ENCODE results near the gene OPCML. TPM values are rescaled to one million over a fixed set of nuclear protein-coding genes. Genes with fewer than 3 reads are reported as not detected.

The OPCML gene
- total RNA-seq, 1 experiment from 2014 or later = 0.94 TPM

DNA sequence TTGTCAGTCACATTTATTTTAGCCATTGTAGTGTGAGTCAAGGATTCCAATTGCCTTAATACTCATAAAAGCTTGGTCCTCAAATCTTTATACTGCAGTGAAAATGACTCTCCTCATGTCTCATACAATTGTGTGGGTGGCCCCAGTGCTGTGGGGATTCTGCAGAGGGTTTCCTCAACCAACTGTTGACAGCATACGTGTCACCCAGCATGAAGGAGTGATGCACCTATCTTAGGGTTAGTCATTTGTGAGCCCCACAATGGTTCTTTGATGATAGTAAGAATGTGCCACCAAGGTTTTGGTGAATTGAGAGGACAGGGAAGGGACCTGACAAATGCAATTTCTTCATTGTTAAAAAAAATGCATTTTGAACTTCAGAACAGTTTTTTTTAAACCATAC lies 1046.2 kb downstream of the OPCML start:
- Histone ChIP-seq H3K79me1 (ENCODE audit: insufficient read depth, low read depth, low read length, poor library complexity, severe bottlenecking) (no peaks in the 10 kb centered on the region), H3K23ac (ENCODE audit: insufficient read length, low read depth, low read length) (no peak overlapping the region), H4K5ac (ENCODE audit: insufficient read length, low read depth, low read length) (no peak overlapping the region), H3K4me1 (ENCODE audit: insufficient read depth, low read length) (no peaks in the 10 kb centered on the region), H2BK120ac (ENCODE audit: low read depth, low read length, poor library complexity, severe bottlenecking) (no peak overlapping the region), H2BK5ac (ENCODE audit: insufficient read length, low read length) (no peak overlapping the region), H2AK5ac (ENCODE audit: insufficient read length, low read length) (no peak overlapping the region), H3K27me3 (ENCODE audit: insufficient read depth, low read length) (no peaks in the 10 kb centered on the region), H3K18ac (ENCODE audit: insufficient read length, low read depth, low read length) (no peak overlapping the region), H3K4ac (ENCODE audit: low read depth, low read length) (no peak overlapping the region), H3K27ac (ENCODE audit: insufficient read length, low read depth, low read length) (no peak overlapping the region), H3K9me3 (ENCODE audit: control insufficient read depth, low read depth, low read length) (no peaks in the 10 kb centered on the region), H3K14ac (ENCODE audit: insufficient read depth, low read length) (no peak overlapping the region), H3K79me2 (ENCODE audit: insufficient read depth, low read length) (no peaks in the 10 kb centered on the region), H4K8ac (replicated peaks; ENCODE audit: insufficient read length, low read depth, low read length) (no peak overlapping the region), H4K20me1 (ENCODE audit: control insufficient read depth, insufficient read depth, insufficient read length) (no peaks in the 10 kb centered on the region), H2BK15ac (ENCODE audit: low read depth, low read length) (no peak overlapping the region), H4K91ac (ENCODE audit: insufficient read length, low read depth, low read length) (no peak overlapping the region), H3K56ac (ENCODE audit: insufficient read length, low read depth, low read length) (no peak overlapping the region), H2BK20ac (ENCODE audit: low read depth, low read length, poor library complexity, severe bottlenecking) (no peak overlapping the region), H2BK12ac (ENCODE audit: insufficient read length, low read depth, low read length) (no peak overlapping the region), H2AFZ (ENCODE audit: low read length) (no peak overlapping the region), H3T11ph (ENCODE audit: low read length) (no peak overlapping the region), H3K23me2 (ENCODE audit: insufficient read length, low read depth, low read length, poor library complexity, severe bottlenecking) (no peaks in the 10 kb centered on the region), H3K9ac (ENCODE audit: extremely low read depth, insufficient read length, low read length) (no peak overlapping the region), H3K4me2 (ENCODE audit: insufficient read depth, insufficient read length, low read length) (no peak overlapping the region)
- TF ChIP-seq, protein P1, sequence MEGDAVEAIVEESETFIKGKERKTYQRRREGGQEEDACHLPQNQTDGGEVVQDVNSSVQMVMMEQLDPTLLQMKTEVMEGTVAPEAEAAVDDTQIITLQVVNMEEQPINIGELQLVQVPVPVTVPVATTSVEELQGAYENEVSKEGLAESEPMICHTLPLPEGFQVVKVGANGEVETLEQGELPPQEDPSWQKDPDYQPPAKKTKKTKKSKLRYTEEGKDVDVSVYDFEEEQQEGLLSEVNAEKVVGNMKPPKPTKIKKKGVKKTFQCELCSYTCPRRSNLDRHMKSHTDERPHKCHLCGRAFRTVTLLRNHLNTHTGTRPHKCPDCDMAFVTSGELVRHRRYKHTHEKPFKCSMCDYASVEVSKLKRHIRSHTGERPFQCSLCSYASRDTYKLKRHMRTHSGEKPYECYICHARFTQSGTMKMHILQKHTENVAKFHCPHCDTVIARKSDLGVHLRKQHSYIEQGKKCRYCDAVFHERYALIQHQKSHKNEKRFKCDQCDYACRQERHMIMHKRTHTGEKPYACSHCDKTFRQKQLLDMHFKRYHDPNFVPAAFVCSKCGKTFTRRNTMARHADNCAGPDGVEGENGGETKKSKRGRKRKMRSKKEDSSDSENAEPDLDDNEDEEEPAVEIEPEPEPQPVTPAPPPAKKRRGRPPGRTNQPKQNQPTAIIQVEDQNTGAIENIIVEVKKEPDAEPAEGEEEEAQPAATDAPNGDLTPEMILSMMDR (conservative IDR thresholded peaks at IDR 0.05) = no peak
- Mint-ChIP-seq H3K27ac (no peak overlapping the region), H3K4me1 (no peaks in the 10 kb centered on the region), H3K27me3 (ENCODE audit: low read depth) (peaks cover 2% of the 10 kb centered on the region; the same call in 1 of the 2 replicates), H3K4me3 (no peak overlapping the region), H3K36me3 (ENCODE audit: insufficient read depth in 1 of 3, low read depth in 3 of 3) (peaks cover 0 to 4% (median 1%) of the 10 kb centered on the region in 3 experiments; a peak in 2 of 7 replicates), H3K9me3 (peaks cover 11% of the 10 kb centered on the region in 2 experiments; a peak in 3 of 5 replicates)
- DNase-seq = no peak
- WGBS (ENCODE audit: extremely low coverage, insufficient read length, low lambda C conversion rate) = no CpG with 5 or more reads among the region's 1 CpG

Data from H9 (cell line).